Globus pallidus (tissue), 1 donor: ENCODE measurements around the gene TCF4.

ENCODE experiments used
- DNase-seq: peaks from one replicate; pipeline ENCODE4 v3.0.0-alpha.2; 2015; ENCODE audit warnings: low spot score

TCF4 gene

DNA sequence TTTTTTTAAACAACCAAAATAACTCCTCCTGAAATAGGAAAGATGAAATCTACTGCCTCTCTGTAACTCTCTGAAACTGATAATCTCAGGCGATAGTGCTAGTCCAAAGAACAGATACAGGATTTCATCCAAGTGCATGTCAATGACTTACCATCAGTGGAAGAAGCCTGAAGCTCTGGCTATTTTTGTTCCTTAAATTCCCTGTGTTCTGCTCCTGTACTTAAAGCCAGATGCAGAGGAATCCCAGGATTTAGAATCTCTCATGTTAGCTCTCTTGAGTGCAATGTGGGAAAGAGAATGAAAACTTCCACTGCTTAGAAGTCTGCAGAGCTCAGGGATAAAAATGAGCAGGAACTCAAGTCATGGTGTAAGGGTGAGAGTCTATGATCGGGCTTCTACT is 291.9 kb downstream of the TCF4 start:
- no peak for DNase-seq

DNA sequence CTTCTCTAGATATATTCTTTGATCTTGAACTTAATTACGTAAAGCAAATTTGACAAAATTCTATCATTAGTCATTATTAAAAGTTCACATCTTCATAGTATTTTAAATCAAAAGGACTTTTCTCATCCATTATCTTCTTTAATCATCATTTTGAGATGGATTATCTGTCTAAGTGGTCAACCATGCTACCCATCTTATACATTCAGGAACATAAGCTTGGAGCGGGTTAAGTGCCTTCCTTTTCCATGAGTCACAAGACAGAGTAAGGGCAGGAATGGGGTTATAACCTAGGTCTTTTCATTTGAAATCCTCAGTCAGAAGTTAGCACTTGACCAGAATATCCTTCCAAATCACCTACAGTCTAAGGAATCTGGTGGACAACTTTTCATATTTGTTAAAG is 297.1 kb downstream of the TCF4 start:
- DNase-seq, result no peak

DNA sequence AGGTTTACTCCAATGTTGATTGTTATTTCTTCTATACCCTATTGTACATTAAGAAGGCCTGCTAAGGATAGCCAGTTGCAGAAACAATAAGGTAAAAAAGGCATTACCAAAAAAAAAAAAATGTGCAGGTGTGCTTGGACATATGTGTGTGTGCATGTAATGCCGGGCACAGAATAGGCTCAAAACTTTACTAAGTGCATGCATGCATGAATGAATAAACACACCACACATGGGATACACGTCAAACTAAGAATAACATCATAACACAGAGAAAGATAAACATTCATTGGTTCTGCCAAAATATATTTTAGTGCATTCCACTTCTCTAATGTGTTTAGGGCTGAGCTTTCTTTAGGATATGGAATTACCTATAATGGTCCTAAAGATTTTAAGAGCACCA is 298.2 kb downstream of the TCF4 start:
- DNase-seq, result no peak

DNA sequence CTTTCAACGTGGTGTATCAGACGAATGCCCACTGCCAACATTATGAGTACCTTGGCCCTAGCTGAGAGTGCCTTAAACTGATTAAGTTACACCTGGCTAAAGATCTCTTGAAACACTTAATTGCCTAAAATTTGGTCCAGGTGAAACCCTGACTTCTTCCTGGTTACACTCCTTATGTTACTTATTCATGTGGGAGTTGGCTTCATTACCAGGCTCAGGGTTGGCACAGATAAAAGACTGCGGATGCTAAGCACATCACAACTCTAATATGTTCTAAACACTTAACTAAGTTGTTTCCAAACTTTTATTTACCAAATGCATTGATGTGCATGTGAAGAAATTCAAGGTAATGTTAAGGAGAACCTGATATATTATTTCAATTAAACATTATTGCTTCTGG is 298.9 kb downstream of the TCF4 start:
- no peak for DNase-seq

DNA sequence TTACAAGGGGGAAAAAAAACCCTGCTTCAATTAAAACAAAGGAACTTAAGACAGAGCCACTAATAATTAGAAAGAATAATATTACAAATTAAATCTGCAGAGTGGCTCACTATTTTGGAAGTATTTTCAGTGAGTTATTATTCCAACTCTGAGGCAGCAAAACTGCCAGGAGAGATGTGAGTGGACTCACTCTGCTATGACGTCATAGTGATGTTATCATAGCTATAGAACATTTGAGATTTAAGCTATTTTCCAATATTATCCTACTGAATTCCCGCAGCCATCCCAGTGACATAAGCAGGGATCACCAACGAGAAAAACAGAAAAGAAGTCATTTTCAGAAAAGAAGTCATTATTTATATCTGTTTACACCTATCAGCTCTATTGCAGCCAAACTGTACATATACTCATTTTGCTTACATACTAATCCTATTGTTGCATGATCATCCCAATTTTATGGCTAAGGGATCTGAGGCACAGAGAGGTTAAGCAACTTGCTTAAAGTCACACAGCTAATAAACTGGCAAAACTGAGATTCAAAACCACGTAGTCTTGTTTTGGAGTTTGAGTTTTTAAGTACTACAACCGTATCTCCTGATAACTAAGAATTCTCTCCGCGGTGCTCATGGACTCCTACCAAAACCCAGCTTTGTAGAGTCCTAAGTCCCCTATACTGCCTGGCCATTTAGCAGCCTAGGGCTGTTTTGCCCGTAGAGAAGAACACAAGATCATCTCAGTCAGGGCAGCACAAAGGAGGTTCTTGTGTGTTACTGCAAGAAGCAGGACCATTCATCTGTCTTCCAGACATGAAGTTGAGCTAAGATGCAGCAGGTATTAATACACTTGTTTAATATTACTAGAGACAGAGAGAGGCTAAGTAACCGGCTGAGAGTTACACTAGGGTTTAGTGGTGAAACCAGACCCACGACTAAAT is 299.8 kb downstream of the TCF4 start:
- DNase-seq, result no peak

DNA sequence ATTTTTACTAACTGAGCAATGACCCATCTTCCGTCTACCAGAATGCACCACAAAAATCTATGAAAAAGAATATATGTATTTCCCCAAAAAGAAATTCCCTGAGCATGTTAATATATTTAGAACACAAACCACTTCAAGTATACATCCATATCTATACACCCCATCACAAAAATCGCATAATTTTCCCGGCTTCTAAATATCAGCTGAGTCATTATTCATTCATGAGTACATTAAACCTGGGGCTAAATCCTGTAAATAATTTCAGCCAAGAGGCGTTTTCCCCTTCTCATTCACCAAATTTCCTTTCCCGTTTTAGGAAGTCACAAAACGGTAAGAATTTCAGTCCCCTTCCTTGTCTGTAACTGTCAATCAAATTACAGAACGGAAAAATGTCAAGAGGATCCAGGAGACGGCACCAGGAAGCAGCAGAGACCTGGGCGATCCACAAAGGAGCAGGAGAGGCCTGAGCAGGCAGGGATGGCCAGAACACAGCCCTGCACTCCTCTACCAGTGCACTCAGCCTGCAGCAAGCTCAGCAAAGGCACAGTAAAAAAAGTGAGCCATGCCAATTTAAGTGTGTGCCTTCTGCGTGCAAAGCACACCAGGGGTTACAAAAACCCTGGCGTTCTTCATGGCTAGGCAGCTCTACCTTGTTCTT is 300.7 kb downstream of the TCF4 start:
- no peak for DNase-seq

DNA sequence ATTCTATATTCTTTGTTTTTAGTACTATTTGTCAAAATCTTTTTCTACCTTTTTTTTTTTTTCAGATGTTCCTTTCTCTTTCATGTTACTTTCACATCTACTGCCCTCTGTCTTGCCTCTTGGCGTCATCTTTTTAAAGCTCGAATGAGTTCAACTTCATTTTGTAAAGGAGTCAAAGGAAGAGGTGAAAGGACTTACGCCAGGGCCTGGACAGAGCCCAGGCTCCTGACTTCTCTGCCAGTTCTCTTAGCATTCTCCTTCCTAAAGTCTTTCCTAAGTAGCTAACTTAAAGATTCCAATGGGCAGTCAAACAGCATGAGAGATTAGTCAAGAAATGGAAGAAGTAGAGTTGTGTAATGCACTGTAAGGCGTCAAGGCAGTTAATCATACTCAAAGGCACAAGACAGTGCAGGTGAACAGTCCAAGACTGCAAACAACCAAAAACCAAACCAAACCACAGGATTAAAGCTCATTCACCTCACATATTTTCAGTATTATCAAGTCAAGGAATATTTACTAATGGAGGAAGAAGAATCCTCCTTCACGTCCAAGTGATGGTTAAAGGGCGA is 301.7 kb downstream of the TCF4 start:
- peak; percentile 52 for DNase-seq

DNA sequence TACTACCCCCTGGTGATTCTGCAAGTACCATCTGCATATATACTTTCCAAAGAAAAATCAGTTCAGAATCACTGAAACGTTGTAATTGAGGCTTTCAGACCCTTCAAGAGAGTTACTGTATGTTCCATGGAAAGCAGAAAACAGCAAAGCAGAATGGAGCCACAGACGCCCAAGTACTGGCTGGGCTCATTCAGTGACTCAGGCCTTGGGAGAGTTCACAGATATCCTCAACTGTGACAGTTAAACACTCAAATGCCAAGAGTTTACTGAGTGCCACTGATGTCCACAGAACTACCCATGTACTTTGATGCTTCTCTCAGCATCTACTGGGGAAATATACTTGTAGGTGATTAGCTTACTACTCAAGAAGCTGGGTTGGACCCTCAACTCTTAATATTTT is 303.4 kb downstream of the TCF4 start:
- no peak for DNase-seq

DNA sequence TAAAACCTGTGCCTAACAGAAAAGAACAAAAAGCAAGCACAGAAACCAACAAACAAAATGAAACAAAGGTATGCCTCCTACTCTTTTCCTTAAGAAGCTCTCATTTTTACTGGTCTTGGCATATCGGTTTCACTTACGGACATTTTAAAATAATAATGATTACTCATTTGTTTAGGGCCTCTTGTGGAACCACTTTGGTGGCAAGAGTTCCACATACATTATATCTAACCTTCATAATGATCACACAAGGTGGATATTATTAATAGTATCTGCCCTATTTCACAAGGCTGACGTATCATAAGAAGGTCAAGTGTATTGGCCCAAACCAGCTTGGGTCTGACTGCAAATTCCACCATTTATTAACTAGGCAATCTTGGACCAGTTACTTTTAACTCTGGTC is 304.7 kb downstream of the TCF4 start:
- DNase-seq, result no peak

DNA sequence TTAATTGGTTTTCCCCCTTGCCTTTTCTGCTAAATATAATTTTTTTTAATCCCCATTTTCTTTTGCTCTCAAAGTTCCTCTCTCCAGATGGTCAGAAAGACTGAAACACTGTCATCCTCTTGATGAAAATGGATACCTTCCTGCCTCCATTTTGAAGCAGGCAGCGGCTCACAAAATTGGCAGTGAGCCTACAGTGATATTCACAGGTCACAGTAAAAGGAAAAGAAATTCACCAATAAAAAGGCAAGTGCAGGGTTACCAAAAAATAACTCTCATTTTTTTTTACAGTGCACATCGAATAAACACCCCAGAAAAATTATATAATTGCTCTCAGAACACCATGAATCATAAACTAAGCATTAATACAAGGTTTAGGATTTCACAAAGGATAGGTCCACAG is 307.5 kb downstream of the TCF4 start:
- DNase-seq, result no peak

DNA sequence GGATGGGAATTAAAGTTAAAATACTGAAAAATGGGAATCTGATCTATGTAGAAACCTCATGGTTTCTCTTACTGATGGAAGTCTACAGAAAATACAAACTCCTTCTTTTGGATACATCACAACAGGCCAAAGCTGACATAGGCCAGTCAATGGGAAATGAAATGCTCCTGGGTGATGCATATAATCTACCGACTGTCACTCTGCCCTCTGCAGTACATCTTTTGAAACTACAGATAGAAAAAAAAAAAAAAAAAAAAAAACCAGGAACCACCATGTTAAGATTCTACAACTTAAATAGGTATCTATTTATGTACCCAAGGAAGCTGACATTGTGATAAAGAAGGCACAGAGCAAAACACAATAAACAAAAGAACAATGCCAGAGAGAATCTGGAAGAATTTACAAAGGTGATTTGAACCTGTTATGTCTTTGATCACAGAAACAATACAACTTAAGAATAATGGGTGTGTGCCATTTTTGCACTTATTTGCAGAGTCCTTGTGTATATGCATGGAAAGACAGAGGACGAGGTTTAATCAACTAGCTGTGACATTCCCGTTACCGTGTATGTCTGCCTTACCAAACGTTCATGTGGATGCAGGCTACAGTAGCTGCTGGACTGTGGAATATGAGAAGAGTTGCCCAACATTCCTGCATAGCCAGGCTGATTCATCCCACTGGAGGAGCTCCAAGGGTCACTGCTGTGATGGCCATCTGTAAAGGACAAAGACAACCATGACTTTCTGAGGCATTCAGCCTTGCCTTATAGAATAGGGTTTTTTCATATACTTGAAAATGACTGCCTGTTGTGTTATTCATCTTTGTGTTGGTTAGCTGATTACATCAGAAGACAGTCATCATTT is 312.7 kb downstream of the TCF4 start:
- DNase-seq, result peak; percentile 70

DNA sequence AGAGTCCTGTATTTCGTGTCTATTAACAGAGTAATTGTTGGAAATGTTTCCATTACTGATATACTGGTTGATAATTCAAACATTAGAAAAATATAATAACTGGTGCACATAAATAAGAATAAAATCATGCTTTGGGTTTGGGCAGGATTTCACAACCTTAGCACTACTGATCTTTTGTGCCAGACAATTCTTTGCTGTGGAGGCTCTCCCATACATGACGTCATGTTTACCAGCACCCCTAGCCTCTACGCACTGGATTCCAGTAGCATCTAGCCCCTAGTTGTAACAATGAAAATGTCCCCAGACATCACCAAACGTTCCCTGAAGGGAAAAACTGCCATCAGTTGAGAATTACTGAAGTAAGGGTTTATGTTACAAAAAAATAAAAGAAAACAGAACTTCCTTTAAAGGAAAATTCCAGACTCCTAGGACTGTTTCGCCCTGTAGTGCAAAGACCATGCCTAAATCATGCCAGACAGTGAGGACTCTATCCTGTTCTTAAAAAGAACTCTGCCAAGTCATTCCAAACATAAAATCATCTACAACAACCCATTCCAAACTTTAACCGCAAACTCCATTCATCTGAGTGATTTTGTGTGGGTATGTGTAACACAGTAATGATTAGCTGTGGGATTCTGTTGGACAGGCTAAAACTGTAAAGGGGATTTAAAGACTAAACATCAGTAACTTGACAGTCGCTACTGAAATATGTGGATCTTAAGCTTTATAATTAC is 315.3 kb downstream of the TCF4 start:
- DNase-seq, result peak; percentile 40

DNA sequence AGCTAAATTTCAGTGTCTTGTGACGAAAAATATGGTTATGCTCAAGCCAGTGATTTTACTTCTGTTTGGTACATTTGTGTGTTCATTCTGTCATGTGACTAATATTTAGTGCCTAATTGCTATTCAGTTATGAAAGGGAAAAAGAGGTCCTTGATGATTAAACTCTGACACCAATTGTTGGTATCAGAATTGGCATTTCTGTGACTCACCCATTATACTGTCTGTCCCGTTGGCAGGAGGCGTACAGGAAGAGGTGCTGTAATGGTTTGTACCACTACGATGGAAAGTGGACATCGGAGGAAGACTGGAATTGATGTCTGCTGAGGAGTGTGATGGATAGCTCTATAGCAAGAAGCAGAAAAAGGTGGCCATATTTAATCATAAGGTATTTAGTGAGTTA is 318.4 kb downstream of the TCF4 start:
- DNase-seq, result no peak

DNA sequence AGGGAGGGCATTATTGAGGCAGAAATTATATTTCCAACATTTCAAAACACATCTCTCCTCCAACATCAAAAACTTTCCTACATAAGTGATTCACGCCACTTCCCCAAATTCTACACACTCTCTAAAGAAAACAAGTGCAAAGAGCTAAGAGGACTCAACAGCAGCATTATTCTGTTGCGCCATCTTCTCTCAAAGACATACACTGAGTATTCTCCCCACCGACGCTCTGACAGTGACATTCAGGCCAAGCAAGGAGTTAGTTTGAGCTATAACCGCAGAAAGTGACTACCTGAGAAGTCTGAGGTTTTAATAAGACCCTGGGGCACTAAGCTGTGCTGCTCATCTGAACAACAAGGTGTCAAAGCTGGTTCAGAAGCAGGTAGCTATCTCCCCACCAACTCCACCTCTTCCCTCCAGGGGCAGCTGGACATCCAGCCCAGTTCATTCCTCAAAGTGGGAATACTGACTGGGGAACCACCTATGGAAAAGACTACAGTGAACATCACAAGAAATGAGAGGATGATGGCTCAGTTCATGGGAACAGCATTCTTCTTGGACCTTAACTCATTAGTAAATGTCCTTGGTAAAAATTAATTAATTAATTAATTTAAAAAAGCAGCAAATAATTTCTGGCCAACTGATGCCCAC is 319.2 kb downstream of the TCF4 start:
- DNase-seq, result no peak

DNA sequence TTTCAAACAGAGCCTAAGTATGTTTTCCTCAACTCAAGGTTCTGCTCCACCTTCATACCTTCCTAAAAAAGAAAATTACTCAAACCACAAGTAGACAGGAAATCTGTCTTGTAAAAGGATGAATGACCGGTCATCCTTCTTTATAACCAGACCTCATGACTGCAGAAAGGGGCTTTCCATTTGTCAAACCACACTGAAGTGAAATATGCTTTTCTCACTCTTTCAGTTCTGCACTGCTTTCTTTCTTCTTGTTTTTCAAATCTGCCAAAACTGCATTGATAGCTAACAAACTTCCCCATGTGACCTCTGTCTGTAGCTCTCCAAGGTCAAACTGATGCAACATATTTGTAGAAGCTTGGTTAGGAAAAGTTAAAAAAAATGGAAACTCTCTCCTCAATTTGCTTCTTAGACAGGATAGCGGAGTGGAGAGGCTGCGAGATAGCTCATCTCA is 319.8 kb downstream of the TCF4 start:
- DNase-seq, result no peak

DNA sequence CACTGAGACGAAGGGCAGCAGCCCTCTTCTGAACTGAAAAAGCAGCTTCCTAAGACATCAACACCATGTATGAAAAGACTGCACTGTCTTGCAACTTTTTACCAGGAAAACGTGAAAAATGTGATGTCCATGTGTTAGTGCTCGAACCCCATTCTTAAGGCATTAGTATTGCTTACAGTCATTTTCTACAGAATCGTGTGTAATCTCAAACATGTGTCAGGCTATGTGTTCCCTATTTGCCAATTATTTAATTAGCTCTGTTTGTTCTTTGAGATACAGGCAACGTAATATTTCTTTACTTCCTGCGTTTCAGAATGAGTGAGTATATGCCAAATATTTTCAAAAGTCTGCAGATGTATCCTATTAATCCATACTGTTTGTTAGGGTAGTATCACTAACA is 321.0 kb downstream of the TCF4 start:
- no peak for DNase-seq

DNA sequence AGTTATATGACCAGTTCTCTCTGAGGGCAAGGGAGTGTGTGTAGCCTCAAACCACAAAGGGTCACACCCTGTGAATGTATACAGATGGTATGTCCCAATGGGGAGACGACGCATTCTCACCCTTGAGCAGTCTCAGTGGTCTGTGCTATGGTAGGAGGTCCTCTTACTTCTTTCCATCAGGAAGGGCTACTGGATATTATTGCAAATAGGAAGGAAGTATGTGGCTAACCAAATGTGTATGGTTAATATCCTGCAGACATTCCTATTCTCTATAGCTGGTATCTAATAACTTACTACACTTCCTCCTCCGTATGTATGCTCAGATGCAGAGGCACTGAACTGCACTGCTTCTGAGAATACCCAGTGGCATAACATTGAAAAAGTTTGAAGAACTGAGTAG is 322.0 kb downstream of the TCF4 start:
- no peak for DNase-seq

DNA sequence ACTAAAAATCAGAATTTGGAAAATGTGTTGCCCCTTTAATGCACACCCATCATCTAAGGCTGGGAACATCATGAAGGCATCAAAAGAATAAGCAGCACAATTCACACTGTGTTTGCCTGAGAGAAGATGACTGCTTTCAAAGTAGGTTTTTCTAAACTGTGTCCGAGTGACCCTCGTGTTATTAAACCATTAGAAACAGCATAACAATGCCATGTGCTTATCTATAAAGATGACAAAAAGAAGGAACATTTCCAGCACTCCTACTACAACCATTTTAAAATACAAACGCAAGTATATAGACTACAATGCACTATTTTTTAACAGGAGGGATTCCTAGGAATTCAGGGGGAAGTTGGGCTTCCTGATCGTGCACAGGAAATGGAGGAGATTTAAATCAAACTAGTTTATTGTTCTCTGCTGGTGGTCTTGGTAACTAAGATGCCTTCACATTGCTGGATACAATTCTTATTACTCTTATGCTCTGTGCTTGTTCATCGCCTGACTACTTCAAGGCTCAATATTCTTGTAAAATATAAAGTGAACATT is 322.8 kb downstream of the TCF4 start:
- no peak for DNase-seq

DNA sequence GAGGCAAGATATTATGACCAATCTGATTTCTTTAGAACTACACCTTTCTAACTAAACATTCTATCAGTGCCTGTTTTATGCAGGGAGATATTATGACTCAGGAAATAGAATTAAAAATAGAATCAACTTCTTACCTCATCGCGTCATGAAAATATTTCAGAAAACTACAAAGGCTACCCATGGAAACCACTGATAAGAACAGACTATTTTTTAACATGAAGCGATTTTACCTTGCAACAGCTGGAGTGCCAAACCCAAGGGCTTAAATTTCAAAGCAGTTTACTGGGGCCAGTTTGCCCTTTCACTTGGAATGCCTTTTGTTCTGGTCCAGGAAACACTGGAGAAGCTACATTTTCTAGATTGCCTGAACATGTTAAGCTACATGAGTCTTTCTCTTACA is 323.9 kb downstream of the TCF4 start:
- DNase-seq, result no peak

DNA sequence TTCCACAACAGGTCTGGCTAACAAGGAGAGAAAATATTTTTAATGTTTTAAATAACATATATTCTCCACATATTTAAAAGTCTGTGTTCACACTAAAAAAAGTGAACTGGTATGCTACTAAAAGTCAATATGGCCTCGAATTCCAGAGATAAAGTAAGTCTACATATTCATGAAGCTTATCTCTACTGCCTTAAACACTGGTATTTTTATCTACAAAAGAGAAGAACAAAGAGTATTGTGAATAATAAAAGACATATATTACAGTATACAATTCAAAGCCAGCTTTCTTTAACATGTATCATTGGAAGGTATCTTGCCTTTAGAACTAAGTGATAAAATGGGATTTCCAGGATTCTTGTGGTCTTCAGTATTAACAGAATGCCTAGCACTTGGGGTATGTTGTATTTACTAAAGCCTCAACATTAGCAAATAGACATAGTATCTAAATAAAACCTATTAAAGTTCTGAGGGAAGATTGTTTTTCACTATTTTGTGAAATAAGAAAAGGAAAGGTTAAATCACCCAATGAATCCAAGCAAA is 325.9 kb downstream of the TCF4 start:
- DNase-seq, result no peak
